Esophagus squamous epithelium (tissue), 5 donors: ENCODE results near the gene DNAJC24. TPM values are rescaled to one million over a fixed set of nuclear protein-coding genes. Genes with fewer than 3 reads are reported as not detected.

Experiments
- DNase-seq: peaks from one replicate; lab custom pipeline; 2025; lab: John Stamatoyannopoulos, UW
- H3K27ac ChIP-seq, 4 donors: fragments of 200-600 bp; sonication (generic); one replicate each; pipeline ENCODE4 v1.5.1; 2016 to 2019; ENCODE audit warnings: mild to moderate bottlenecking in 1 of 4
- H3K27me3 ChIP-seq, 4 donors: fragments of 200-600 bp; sonication (generic); 1 replicate in 3 of 4; 2 replicates in 1 of 4; pipeline versions ENCODE4 v1.5.1 to v1.6.0; 2017 to 2021; ENCODE audit warnings: antibody characterized with exemption in 1 of 4
- H3K36me3 ChIP-seq, 3 donors: fragments of 200-600 bp; sonication (generic); one replicate each; pipeline ENCODE4 v1.5.1; 2016 to 2019
- H3K4me1 ChIP-seq, 3 donors: fragments of 200-600 bp; sonication (generic); one replicate each; pipeline ENCODE4 v1.5.1; 2017 to 2019
- H3K4me3 ChIP-seq, 4 donors: fragments of 200-600 bp; sonication (generic); 1 replicate in 3 of 4; 2 replicates in 1 of 4; pipeline ENCODE4 v1.5.1; 2016 to 2019; ENCODE audit warnings: mild to moderate bottlenecking in 2 of 4, moderate library complexity in 1 of 4
- H3K9me3 ChIP-seq, 3 donors: fragments of 200-600 bp; sonication (generic); one replicate each; pipeline ENCODE4 v1.5.1; 2016 to 2019
- CTCF ChIP-seq, 6 experiments: fragments of 450-650 bp in 4 of 6; fragments of 200-600 bp in 2 of 6; sonication (generic) in 2 of 6; IDR thresholded peaks; one replicate each; pipeline ENCODE4 v1.5.1; 2016 to 2019; ENCODE audit warnings: antibody characterized with exemption in 6 of 6, mild to moderate bottlenecking in 4 of 6, moderate library complexity in 4 of 6
- POLR2A ChIP-seq, 4 donors: fragments of 450-650 bp; IDR thresholded peaks; one replicate each; pipeline ENCODE4 v1.6.1; 2017; ENCODE audit warnings: antibody characterized with exemption in 4 of 4, mild to moderate bottlenecking in 4 of 4, moderate library complexity in 3 of 4
- WGBS, 2 donors: methylation state at CpG; one replicate each; pipeline ENCODE4 v1.1.5; 2018; 5-methylcytosine and 5-hydroxymethylcytosine counted together
- intact Hi-C: fragments of 100-400 bp; cut with DNase I; formaldehyde crosslinking; loops from one replicate; pipeline ENCODE4 v1.15.0; 2022
- total RNA-seq, 4 donors: library from RNA; depleted of rRNA; stranded (reverse); fragments of >200 nt; gene quantifications; one replicate each; pipeline ENCODE4 v1.1.0, GENCODE V29; 2016
- donor health status: DM: yes; HTN: yes; CAD: no.

DNAJC24 gene
- total RNA-seq, 4 donors from 2014 or later, result 4.3 to 15.6 (median 8.6) TPM

GRCh38 chr11:31477528-31478222, 108.0 kb downstream of the DNAJC24 start:
- H3K27ac ChIP-seq, result no peak overlapping the region
- no peak for TF ChIP-seq POLR2A (IDR thresholded peaks at IDR 0.05)
- H3K27me3 ChIP-seq, result no peaks in the 10 kb centered on the region
- WGBS, 2 donors, result 92 to 96% methylated on average over 6 of the region's 6 CpGs
- H3K36me3 ChIP-seq, result no peaks in the 10 kb centered on the region
- H3K9me3 ChIP-seq, result no peaks in the 10 kb centered on the region
- no peak overlapping the region for H3K4me3 ChIP-seq
- no peaks in the 10 kb centered on the region for H3K4me1 ChIP-seq
- DNase-seq, result no peak
- intact Hi-C loops, result no loop called here

GRCh38 chr11:31478223-31478590, 108.5 kb downstream of the DNAJC24 start:
- 82 to 86% methylated on average over 2 of the region's 2 CpGs for WGBS, 2 donors
- DNase-seq, result no peak
- no peaks in the 10 kb centered on the region for H3K27me3 ChIP-seq
- no peaks in the 10 kb centered on the region for H3K9me3 ChIP-seq
- no peaks in the 10 kb centered on the region for H3K36me3 ChIP-seq
- TF ChIP-seq CTCF (IDR thresholded peaks at IDR 0.05) (no peak), POLR2A (IDR thresholded peaks at IDR 0.05) (no peak)
- intact Hi-C loops, result no loop called here
- H3K27ac ChIP-seq, result no peak overlapping the region
- H3K4me3 ChIP-seq, result no peak overlapping the region
- H3K4me1 ChIP-seq, result no peaks in the 10 kb centered on the region

GRCh38 chr11:31479066-31479465, 109.4 kb downstream of the DNAJC24 start:
- TF ChIP-seq CTCF (IDR thresholded peaks at IDR 0.05), result no peak
- no peak for TF ChIP-seq POLR2A (IDR thresholded peaks at IDR 0.05)
- WGBS, 2 donors, result 91% methylated on average over 4 of the region's 4 CpGs
- no peaks in the 10 kb centered on the region for H3K27me3 ChIP-seq
- H3K4me1 ChIP-seq, result no peaks in the 10 kb centered on the region
- H3K36me3 ChIP-seq, result no peaks in the 10 kb centered on the region
- H3K9me3 ChIP-seq, result no peaks in the 10 kb centered on the region
- intact Hi-C loops, result no loop called here
- no peak for DNase-seq
- no peak overlapping the region for H3K27ac ChIP-seq
- H3K4me3 ChIP-seq, result no peak overlapping the region

- WGBS, 2 donors, result 94% methylated on average over 3 of the region's 3 CpGs
- Histone ChIP-seq H3K4me1 (no peaks in the 10 kb centered on the region), H3K36me3 (no peaks in the 10 kb centered on the region), H3K9me3 (no peaks in the 10 kb centered on the region), H3K27me3 (no peaks in the 10 kb centered on the region), H3K4me3 (no peak overlapping the region), H3K27ac (no peak overlapping the region)
- no peak for DNase-seq
- intact Hi-C loops, result no loop called here
- no peak for TF ChIP-seq CTCF (IDR thresholded peaks at IDR 0.05)
- no peak for TF ChIP-seq POLR2A (IDR thresholded peaks at IDR 0.05)
Observed at GRCh38 chr11:31480930-31481329, 111.3 kb downstream of the DNAJC24 start.

Other genes with a start within 250 kb of the DNAJC24 start
- gene DCDC1, start 121 bp upstream of the DNAJC24 start, total RNA-seq, result not detected
- 10 to 100 TPM in 3 of 4 donors, 1 to 10 TPM in 1; 6.5 to 30.5 (median 12.5) TPM for gene IMMP1L, start 139.8 kb downstream of the DNAJC24 start, total RNA-seq
- gene ELP4, start 139.9 kb downstream of the DNAJC24 start, total RNA-seq, result 10 to 100 TPM; 15.7 to 24.6 (median 23.9) TPM